Activated T-helper 9 cell treated with anti-CD3 and anti-CD28 coated beads, Interleukin-2, amount 50 U/mL, for 16 hours (primary cell): ENCODE data around the gene MAST4.

ENCODE experiments used
- DNase-seq: peaks from one replicate; pipeline ENCODE4 v3.0.0-alpha.2; 2020; ENCODE audit warnings: low read depth

MAST4 gene

DNA sequence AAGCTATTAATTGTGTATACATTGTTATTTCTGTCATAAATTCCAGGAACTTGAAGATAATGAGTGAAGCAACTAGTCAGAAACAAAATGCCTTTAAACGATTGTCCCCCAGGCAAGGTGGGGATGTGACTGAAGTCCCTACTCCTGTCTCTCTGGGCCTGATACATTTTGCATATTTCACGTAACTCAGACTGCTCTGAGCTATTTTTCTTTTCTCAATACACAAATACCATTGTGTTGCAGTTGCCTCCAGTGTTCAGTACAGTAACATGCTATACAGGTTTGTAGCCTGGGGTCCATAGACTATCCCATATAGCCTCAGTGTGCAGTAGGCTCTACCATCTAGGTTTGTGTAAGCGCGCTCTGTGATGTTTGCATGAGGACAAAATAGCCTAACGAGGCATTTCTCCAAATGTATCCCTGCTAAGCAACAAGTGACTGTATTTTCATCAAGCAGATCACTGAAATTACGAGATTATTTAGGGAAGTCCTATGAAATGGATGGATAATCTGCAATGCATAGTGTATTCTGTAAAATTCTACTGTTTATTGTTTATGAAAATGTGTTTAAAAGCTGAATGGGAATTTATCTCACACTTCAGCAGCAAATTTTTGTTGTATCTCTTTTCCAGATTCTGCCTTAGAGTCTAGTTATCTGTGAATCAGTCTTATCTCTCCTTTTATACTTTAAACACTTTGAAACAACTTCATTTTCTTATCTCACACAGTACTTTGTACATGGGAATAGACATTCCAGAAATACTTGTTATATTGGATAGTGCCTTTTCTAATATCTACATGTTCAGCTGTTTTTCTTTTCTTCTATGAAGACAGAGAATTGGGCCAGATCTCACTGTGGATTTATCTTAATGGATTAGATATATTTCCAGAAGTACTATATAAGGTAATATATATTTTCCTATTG, 449.9 kb downstream of the MAST4 start:
- no peak for DNase-seq

DNA sequence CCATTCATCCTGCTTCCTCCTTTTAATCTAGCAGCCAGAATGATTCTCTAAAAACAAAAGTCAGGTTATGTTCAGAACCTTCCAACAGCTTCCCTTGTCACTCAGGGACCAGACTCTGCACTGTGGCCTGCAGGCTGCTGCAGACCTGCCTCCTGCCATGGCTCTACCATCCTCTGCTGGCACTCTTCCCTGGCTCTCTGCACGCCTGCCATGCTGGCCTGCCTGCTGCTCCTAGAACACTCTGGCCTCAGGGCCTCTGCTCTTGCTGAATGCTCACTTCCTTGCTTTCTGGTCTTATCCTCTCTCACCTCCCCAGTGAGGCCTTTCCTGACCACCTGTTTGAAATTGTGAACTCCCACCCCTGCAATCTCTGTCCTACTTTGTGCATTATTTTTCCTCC, 451.0 kb downstream of the MAST4 start:
- no peak for DNase-seq

DNA sequence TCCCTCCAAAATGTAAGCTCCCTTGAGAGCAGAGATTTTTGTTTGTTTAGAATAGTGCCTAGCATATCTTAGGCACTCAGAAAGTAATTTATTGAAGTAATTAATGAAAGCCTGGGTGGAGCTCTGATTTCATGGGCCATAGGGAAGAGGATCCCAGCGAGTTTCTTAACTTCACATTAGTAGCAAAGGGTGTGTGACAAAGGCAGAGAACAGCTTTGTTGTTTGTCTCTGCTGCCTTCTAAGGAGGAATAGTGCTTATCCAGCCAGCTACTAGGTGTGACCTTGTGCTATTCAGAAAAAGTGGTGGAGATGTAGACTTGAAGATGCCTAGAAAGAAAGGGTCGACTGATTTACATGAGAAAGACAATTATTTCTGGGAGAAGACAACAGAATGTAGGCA, 451.4 kb downstream of the MAST4 start:
- no peak for DNase-seq

- no peak for DNase-seq
Measured at GRCh38 chr5:67050125-67050524, 453.9 kb downstream of the MAST4 start.

- DNase-seq, result no peak
Measured at GRCh38 chr5:67050635-67051034, 454.4 kb downstream of the MAST4 start.

DNA sequence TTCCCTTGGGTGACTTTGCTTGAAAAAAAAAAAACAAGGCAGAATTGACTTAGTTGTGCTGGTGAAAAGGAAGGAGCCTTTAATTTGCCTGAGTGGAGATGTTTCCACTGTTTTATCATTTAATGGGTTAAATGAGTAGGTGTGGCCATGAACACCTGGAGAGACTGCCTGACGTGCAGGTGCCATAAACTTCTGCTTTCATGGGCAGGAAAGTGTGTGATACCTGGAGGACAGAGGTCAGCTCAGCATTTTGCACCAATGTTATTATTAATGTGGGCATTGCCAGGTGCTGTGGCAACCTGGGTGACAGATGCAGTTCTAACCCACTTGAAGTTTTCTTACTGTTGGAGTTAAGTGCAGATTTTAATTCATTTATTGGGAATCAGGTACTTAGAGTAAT, 455.0 kb downstream of the MAST4 start:
- no peak for DNase-seq

GRCh38 chr5:67052034-67052433, 455.8 kb downstream of the MAST4 start:
- DNase-seq, result no peak

- no peak for DNase-seq
Measured at GRCh38 chr5:67053229-67053628, 457.0 kb downstream of the MAST4 start.

GRCh38 chr5:67058998-67059743, 463.0 kb downstream of the MAST4 start:
- DNase-seq, result no peak

- DNase-seq, result no peak
Measured at GRCh38 chr5:67059744-67060490, 463.7 kb downstream of the MAST4 start.

- no peak for DNase-seq
Measured at GRCh38 chr5:67061511-67061910, 465.3 kb downstream of the MAST4 start.

GRCh38 chr5:67063055-67063454, 466.9 kb downstream of the MAST4 start:
- no peak for DNase-seq

GRCh38 chr5:67063791-67064190, 467.6 kb downstream of the MAST4 start:
- no peak for DNase-seq

DNA sequence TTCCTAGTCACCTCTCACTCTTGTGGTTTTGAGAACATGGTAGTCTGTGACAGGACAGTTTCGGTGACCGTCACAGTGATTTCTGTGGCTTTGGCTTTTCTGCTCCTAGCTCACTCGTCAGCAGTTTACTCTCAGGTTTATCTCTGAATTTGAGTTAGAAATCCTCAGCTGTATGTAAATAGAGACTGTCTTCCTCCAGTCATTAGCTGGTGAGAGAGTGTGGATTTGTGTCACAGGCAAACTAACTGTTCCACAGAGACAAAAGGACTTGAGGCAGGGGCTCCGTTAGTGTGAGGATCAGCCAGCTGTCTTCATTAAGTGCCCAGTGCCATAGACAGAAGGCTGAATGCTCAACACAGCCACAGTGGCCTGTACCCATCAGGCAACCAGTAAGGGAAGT, 469.0 kb downstream of the MAST4 start:
- DNase-seq, result no peak

DNA sequence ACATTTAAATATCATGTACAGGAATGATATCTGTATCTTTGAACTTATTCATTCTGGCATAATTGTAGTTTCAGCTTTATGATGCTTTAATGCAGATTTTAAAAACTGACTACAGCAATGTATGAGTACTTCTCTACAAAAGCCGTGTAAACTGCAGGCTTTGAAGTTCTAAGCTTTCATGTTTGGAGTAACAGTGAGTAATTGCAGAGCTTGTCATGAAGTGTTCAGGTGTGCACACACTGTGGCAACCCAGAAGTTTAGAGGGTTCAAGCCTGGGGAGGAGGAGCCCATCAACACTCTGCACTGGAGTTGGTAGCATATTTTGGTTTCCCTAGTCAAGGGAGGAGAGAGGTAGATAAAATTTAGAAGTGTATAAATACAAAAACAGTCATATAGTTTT, 469.5 kb downstream of the MAST4 start:
- no peak for DNase-seq

- no peak for DNase-seq
Measured at GRCh38 chr5:67066815-67067214, 470.6 kb downstream of the MAST4 start.

GRCh38 chr5:67073045-67073680, 477.0 kb downstream of the MAST4 start:
- no peak for DNase-seq

GRCh38 chr5:67077296-67077695, 481.1 kb downstream of the MAST4 start:
- no peak for DNase-seq

- no peak for DNase-seq
Measured at GRCh38 chr5:67081261-67081660, 485.1 kb downstream of the MAST4 start.

DNA sequence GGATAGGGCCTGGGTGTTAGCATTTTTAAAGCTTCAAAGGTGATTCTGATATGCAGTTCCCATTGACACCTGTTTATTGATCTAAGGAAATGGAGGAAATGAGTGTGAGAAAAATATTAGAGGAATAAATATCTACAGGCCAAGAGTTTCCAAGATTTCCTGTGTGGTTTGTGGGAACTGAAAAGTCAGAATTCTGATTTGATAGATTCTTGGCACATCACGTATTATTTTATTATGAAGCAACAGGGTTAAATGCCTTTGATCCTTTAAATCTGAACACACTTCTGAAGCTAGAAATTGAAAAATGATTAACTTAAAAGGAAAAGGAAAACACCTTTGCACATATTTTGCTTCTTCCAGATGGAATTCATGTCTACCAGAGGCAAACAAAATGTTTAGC, 486.7 kb downstream of the MAST4 start:
- no peak for DNase-seq

GRCh38 chr5:67085616-67086015, 489.4 kb downstream of the MAST4 start:
- no peak for DNase-seq

DNA sequence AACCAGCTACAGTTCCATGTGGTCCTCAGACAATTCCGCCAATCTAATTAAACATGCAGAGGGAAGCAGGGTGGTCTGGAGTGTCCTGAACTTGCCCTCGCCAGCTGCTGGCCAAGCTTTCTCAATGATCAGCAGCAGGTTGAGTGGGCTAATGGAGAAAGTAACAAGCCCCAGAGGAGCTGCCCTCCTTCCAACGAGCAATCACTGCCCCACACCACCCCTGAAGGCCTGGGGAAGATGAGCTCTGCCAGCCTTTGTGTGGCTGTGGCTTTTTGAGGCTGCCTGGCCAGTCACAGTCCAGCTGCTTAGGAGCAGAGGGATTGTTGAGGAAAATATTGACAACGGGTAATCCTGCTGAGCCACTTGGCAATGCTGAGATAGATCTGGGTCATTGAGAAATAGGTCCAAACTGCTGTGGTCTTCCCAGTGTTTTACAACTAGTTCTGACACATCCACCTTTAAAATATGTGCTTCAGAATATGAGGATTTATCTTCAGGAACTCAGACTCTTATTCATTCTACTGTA, 493.1 kb downstream of the MAST4 start:
- DNase-seq, result no peak
